ENCODE data around the gene SRPK2. TPM values are rescaled to one million over a fixed set of nuclear protein-coding genes. Genes with fewer than 3 reads are reported as not detected.

The SRPK2 gene
- polyA plus RNA-seq, 4 donors, result 12.2 to 24.7 (median 14.1) TPM

DNA sequence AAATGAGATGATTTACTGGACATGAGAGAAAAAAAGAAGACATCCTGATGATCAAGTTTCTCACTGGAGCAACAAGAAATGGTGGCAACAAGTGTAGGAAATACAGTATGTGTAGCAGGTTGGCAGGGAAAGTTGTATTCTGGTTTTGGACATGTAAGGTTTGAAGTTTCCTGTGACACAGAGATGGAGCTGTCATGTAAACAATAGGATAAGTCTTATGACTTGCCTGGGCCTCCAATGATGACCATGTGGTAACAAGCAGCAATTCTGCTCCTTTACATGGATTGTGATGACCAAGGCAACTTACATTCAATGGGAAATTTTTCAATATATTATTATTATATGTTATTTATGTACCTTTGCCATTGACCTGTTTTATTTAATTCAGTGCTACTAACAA is 249.3 kb downstream of the SRPK2 start:
- H3K4me3 ChIP-seq (ENCODE audit: low read depth in 1 of 3, low read length in 3 of 3), result no peak overlapping the region
- H3K27me3 ChIP-seq (ENCODE audit: control insufficient read depth in 3 of 3, insufficient read depth in 3 of 3, low read length in 3 of 3), result no peaks in the 10 kb centered on the region
- DNase-seq (no peak), FAIRE-seq (no peak)
- no peaks in the 10 kb centered on the region for H3K9me3 ChIP-seq (ENCODE audit: control insufficient read depth in 2 of 2, insufficient read depth in 1 of 2, low read depth in 1 of 2, low read length in 1 of 2)
- peaks cover 0 to 34% (median 2%) of the 10 kb centered on the region in 3 donors for H3K36me3 ChIP-seq (ENCODE audit: control insufficient read depth in 3 of 3, insufficient read depth in 2 of 3, low read depth in 1 of 3, low read length in 3 of 3)
- H3K4me1 ChIP-seq (ENCODE audit: control insufficient read depth in 3 of 3, insufficient read depth in 2 of 3, low read depth in 1 of 3, low read length in 2 of 3), result no peaks in the 10 kb centered on the region
- H3K27ac ChIP-seq (ENCODE audit: low read depth in 1 of 3, low read length in 2 of 3), result no peak overlapping the region

DNA sequence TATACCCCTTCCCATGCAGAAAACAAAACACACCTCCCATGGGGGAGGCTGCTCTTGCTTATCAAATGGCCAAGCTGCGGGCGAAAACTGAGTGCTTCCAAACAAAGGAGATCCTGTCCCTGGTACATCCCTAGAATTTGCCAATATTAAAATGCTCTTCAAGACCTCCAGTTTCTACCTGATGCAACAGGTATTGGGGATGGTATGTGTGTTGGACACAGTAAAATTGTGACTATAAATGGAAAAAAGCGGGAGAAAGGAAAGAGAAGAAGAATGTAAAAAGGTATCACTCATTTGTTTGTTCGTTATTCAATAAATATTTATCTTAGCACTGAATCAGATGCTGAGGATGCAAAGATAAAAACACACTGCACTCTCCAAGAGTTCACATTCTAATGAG is 250.8 kb downstream of the SRPK2 start:
- DNase-seq (no peak), FAIRE-seq (no peak)
- WGBS, 3 donors, result 90 to 95% (median 93%) methylated on average over 4 of the region's 4 CpGs
- H3K27me3 ChIP-seq (ENCODE audit: control insufficient read depth in 3 of 3, insufficient read depth in 3 of 3, low read length in 3 of 3), result no peaks in the 10 kb centered on the region
- H3K4me3 ChIP-seq (ENCODE audit: low read depth in 1 of 3, low read length in 3 of 3), result no peak overlapping the region
- H3K9me3 ChIP-seq (ENCODE audit: control insufficient read depth in 2 of 2, insufficient read depth in 1 of 2, low read depth in 1 of 2, low read length in 1 of 2), result no peaks in the 10 kb centered on the region
- no peak overlapping the region for H3K27ac ChIP-seq (ENCODE audit: low read depth in 1 of 3, low read length in 2 of 3)
- no peaks in the 10 kb centered on the region for H3K4me1 ChIP-seq (ENCODE audit: control insufficient read depth in 3 of 3, insufficient read depth in 2 of 3, low read depth in 1 of 3, low read length in 2 of 3)
- peaks cover under 1 to 34% (median 2%) of the 10 kb centered on the region in 3 donors for H3K36me3 ChIP-seq (ENCODE audit: control insufficient read depth in 3 of 3, insufficient read depth in 2 of 3, low read depth in 1 of 3, low read length in 3 of 3)

DNA sequence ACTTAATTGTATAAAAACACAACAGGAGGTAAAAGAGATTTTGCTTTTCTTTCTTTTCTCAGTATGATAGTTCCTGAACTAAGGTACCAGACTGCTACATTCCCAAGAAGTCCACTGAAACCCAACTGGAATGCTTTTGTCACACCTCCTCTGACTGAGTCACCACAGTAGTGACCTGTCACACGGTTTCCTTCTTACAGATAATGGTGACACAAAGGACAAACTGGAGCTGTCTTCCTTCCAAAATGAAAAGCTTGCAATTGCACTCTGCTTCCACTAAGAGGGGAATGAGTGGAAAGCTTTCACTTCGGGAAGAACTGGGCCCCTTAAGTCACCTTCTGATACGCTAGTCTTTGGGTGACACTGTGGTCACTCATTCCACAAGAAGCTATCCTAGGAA is 252.5 kb downstream of the SRPK2 start:
- FAIRE-seq (no peak), DNase-seq (no peak)
- Histone ChIP-seq H3K4me3 (ENCODE audit: low read depth in 1 of 3, low read length in 3 of 3) (no peak overlapping the region), H3K9me3 (ENCODE audit: control insufficient read depth in 2 of 2, insufficient read depth in 1 of 2, low read depth in 1 of 2, low read length in 1 of 2) (no peaks in the 10 kb centered on the region), H3K27me3 (ENCODE audit: control insufficient read depth in 3 of 3, insufficient read depth in 3 of 3, low read length in 3 of 3) (no peaks in the 10 kb centered on the region), H3K36me3 (ENCODE audit: control insufficient read depth in 3 of 3, insufficient read depth in 2 of 3, low read depth in 1 of 3, low read length in 3 of 3) (peaks cover 6 to 42% (median 8%) of the 10 kb centered on the region in 3 donors), H3K4me1 (ENCODE audit: control insufficient read depth in 3 of 3, insufficient read depth in 2 of 3, low read depth in 1 of 3, low read length in 2 of 3) (no peaks in the 10 kb centered on the region), H3K27ac (ENCODE audit: low read depth in 1 of 3, low read length in 2 of 3) (no peak overlapping the region)
- WGBS, 3 donors, result 77 to 78% (median 78%) methylated on average over 3 of the region's 3 CpGs

DNA sequence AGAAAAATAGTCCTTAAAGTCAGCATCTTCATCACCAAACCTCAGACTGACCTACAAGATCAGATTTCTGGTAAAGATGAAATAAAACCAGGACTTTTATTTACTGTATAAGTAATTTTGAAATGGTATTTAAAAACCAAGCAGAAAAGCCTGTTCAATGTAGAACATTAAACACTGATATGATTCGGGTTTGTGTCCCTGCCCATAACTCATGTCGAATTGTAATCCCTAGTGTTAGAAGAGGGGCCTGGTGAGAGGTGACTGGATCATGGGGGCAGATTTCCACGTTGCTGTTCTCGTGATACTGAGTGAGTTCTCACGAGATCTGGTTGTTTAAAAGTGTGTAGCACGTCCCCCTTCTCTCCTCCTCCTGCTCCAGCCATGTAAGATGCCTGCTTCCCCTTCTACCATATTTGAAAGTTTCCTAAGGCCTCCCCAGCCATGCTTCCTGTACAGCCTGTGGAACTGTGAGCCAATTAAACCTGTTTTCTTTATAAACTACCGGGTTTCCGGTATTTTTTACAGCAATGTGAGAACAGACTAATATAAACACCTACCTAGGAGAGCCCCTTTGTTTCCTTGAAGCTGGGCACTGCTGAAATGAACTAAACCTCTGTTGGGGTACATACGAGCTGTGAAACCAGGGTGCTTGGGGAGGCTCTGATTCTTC is 254.6 kb downstream of the SRPK2 start:
- 84 to 91% (median 91%) methylated on average over 9 of the region's 9 CpGs for WGBS, 3 donors
- Histone ChIP-seq H3K9me3 (ENCODE audit: control insufficient read depth in 2 of 2, insufficient read depth in 1 of 2, low read depth in 1 of 2, low read length in 1 of 2) (no peaks in the 10 kb centered on the region), H3K27ac (ENCODE audit: low read depth in 1 of 3, low read length in 2 of 3) (no peak overlapping the region), H3K36me3 (ENCODE audit: control insufficient read depth in 3 of 3, insufficient read depth in 2 of 3, low read depth in 1 of 3, low read length in 3 of 3) (peaks cover 4 to 42% (median 10%) of the 10 kb centered on the region in 3 donors), H3K27me3 (ENCODE audit: control insufficient read depth in 3 of 3, insufficient read depth in 3 of 3, low read length in 3 of 3) (no peaks in the 10 kb centered on the region), H3K4me3 (ENCODE audit: low read depth in 1 of 3, low read length in 3 of 3) (no peak overlapping the region), H3K4me1 (ENCODE audit: control insufficient read depth in 3 of 3, insufficient read depth in 2 of 3, low read depth in 1 of 3, low read length in 2 of 3) (no peaks in the 10 kb centered on the region)
- DNase-seq (no peak), FAIRE-seq (no peak)

GRCh38 chr7:105133358-105133757 is 255.4 kb downstream of the SRPK2 start:
- Histone ChIP-seq H3K9me3 (ENCODE audit: control insufficient read depth in 2 of 2, insufficient read depth in 1 of 2, low read depth in 1 of 2, low read length in 1 of 2) (no peaks in the 10 kb centered on the region), H3K36me3 (ENCODE audit: control insufficient read depth in 3 of 3, insufficient read depth in 2 of 3, low read depth in 1 of 3, low read length in 3 of 3) (peaks cover 4 to 37% (median 10%) of the 10 kb centered on the region in 3 donors), H3K4me1 (ENCODE audit: control insufficient read depth in 3 of 3, insufficient read depth in 2 of 3, low read depth in 1 of 3, low read length in 2 of 3) (no peaks in the 10 kb centered on the region), H3K4me3 (ENCODE audit: low read depth in 1 of 3, low read length in 3 of 3) (no peak overlapping the region), H3K27me3 (ENCODE audit: control insufficient read depth in 3 of 3, insufficient read depth in 3 of 3, low read length in 3 of 3) (no peaks in the 10 kb centered on the region), H3K27ac (ENCODE audit: low read depth in 1 of 3, low read length in 2 of 3) (no peak overlapping the region)
- FAIRE-seq, result no peak
- no peak for DNase-seq
- 95 to 96% (median 96%) methylated on average over 7 of the region's 7 CpGs for WGBS, 3 donors

GRCh38 chr7:105132835-105133234 is 255.9 kb downstream of the SRPK2 start:
- Histone ChIP-seq H3K36me3 (ENCODE audit: control insufficient read depth in 3 of 3, insufficient read depth in 2 of 3, low read depth in 1 of 3, low read length in 3 of 3) (peaks cover 4 to 35% (median 10%) of the 10 kb centered on the region in 3 donors), H3K27me3 (ENCODE audit: control insufficient read depth in 3 of 3, insufficient read depth in 3 of 3, low read length in 3 of 3) (no peaks in the 10 kb centered on the region), H3K4me3 (ENCODE audit: low read depth in 1 of 3, low read length in 3 of 3) (no peak overlapping the region), H3K9me3 (ENCODE audit: control insufficient read depth in 2 of 2, insufficient read depth in 1 of 2, low read depth in 1 of 2, low read length in 1 of 2) (no peaks in the 10 kb centered on the region), H3K4me1 (ENCODE audit: control insufficient read depth in 3 of 3, insufficient read depth in 2 of 3, low read depth in 1 of 3, low read length in 2 of 3) (no peaks in the 10 kb centered on the region), H3K27ac (ENCODE audit: low read depth in 1 of 3, low read length in 2 of 3) (no peak overlapping the region)
- FAIRE-seq (no peak), DNase-seq (no peak)
- WGBS, 3 donors, result 95 to 98% (median 97%) methylated on average over 10 of the region's 10 CpGs

GRCh38 chr7:105132335-105132734 is 256.4 kb downstream of the SRPK2 start:
- no peaks in the 10 kb centered on the region for H3K4me1 ChIP-seq (ENCODE audit: control insufficient read depth in 3 of 3, insufficient read depth in 2 of 3, low read depth in 1 of 3, low read length in 2 of 3)
- FAIRE-seq, result no peak
- H3K4me3 ChIP-seq (ENCODE audit: low read depth in 1 of 3, low read length in 3 of 3), result no peak overlapping the region
- H3K36me3 ChIP-seq (ENCODE audit: control insufficient read depth in 3 of 3, insufficient read depth in 2 of 3, low read depth in 1 of 3, low read length in 3 of 3), result peaks cover 4 to 35% (median 10%) of the 10 kb centered on the region in 3 donors
- H3K27ac ChIP-seq (ENCODE audit: low read depth in 1 of 3, low read length in 2 of 3), result no peak overlapping the region
- no peaks in the 10 kb centered on the region for H3K27me3 ChIP-seq (ENCODE audit: control insufficient read depth in 3 of 3, insufficient read depth in 3 of 3, low read length in 3 of 3)
- WGBS, 3 donors, result 92 to 98% (median 93%) methylated on average over 5 of the region's 5 CpGs
- no peaks in the 10 kb centered on the region for H3K9me3 ChIP-seq (ENCODE audit: control insufficient read depth in 2 of 2, insufficient read depth in 1 of 2, low read depth in 1 of 2, low read length in 1 of 2)
- DNase-seq, result no peak

GRCh38 chr7:105131890-105132289 is 256.8 kb downstream of the SRPK2 start:
- no peaks in the 10 kb centered on the region for H3K4me1 ChIP-seq (ENCODE audit: control insufficient read depth in 3 of 3, insufficient read depth in 2 of 3, low read depth in 1 of 3, low read length in 2 of 3)
- H3K36me3 ChIP-seq (ENCODE audit: control insufficient read depth in 3 of 3, insufficient read depth in 2 of 3, low read depth in 1 of 3, low read length in 3 of 3), result peaks cover 4 to 38% (median 10%) of the 10 kb centered on the region in 3 donors
- FAIRE-seq (no peak), DNase-seq (no peak)
- H3K27me3 ChIP-seq (ENCODE audit: control insufficient read depth in 3 of 3, insufficient read depth in 3 of 3, low read length in 3 of 3), result no peaks in the 10 kb centered on the region
- H3K9me3 ChIP-seq (ENCODE audit: control insufficient read depth in 2 of 2, insufficient read depth in 1 of 2, low read depth in 1 of 2, low read length in 1 of 2), result no peaks in the 10 kb centered on the region
- H3K4me3 ChIP-seq (ENCODE audit: low read depth in 1 of 3, low read length in 3 of 3), result no peak overlapping the region
- WGBS, 3 donors, result 85 to 87% (median 86%) methylated on average over 7 of the region's 7 CpGs
- no peak overlapping the region for H3K27ac ChIP-seq (ENCODE audit: low read depth in 1 of 3, low read length in 2 of 3)
